Measurements from ENCODE around the gene MT1M. TPM values are rescaled to one million over a fixed set of nuclear protein-coding genes. Genes with fewer than 3 reads are reported as not detected.
A peak's percentile ranks its signal among the peaks of the same experiment; 100 is the strongest.

The MT1M gene
- total and polyA plus RNA-seq, 9 donors, result 0.34 to 2.4 (median 0.63) TPM

DNA sequence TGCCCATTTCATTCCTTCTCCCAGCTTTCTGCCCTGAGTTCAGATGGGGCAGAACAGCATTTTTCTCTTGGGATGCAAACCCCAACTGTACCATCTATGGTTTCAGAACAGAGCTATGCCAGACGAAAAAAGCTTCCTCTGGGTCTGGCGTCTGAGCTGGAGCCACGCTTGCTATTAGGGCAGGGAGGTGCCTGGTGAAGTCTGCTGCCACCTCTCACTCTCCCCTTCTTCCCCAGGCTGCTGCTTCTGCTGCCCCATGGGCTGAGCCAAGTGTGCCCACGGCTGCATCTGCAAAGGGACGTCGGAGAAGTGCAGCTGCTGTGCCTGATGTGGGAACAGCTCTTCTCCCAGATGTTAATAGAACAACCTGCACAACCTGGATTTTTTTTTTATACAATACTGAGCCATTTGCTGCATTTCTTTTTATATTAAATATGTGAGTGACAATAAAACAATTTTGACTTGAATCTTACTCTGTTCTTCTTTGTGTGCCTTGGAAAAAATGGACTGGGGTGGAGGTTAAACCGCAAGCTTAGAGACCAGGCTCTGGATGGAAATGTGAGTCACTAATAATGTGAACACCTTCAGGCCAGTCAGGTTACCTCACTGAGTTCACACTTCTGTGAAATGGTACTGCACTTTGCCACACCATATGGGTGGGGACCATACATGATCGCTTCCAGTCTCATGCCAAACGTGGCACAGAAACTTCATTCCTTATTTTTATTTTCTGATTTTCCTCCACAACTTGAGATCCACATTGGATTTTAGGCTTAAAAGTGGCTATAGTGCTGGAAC is 4.4 kb downstream of the MT1M start:
- Histone ChIP-seq H3K9me3 (replicated peaks; ENCODE audit: control insufficient read depth, low read depth, low read length) (no peaks in the 10 kb centered on the region), H3K27me3 (ENCODE audit: control insufficient read depth, insufficient read depth, low read length) (peaks cover 94% of the 10 kb centered on the region), H3K36me3 (ENCODE audit: control insufficient read depth, insufficient read depth, low read length) (no peaks in the 10 kb centered on the region), H3K4me3 (ENCODE audit: low read length) (no peak overlapping the region), H3K4me1 (ENCODE audit: control insufficient read depth, insufficient read depth, low read length) (peaks cover 28% of the 10 kb centered on the region), H3K27ac (ENCODE audit: low read length) (no peak overlapping the region)
- 20% methylated on average over 1 of the region's 9 CpGs for WGBS (ENCODE audit: insufficient coverage)
- no peak for DNase-seq

GRCh38 chr16:56637814-56638750 is 5.6 kb downstream of the MT1M start, which contains the start of gene MT1A:
TSS of gene MT1A (plus strand) at chr16:56638666. CDS start at chr16:56638739, 73 bp downstream.
- DNase-seq, result peak; percentile 72
- 2% methylated on average over 61 of the region's 68 CpGs for WGBS (ENCODE audit: insufficient coverage)
- Histone ChIP-seq H3K4me1 (ENCODE audit: control insufficient read depth, insufficient read depth, low read length) (peaks cover 19% of the 10 kb centered on the region), H3K27me3 (ENCODE audit: control insufficient read depth, insufficient read depth, low read length) (peaks cover 93% of the 10 kb centered on the region), H3K36me3 (ENCODE audit: control insufficient read depth, insufficient read depth, low read length) (no peaks in the 10 kb centered on the region), H3K4me3 (ENCODE audit: low read length) (peak within 1 kb of the TSS; percentile 46), H3K9me3 (replicated peaks; ENCODE audit: control insufficient read depth, low read depth, low read length) (no peaks in the 10 kb centered on the region), H3K27ac (ENCODE audit: low read length) (no peak within 1 kb of the TSS)

GRCh38 chr16:56639045-56639444 is 6.6 kb downstream of the MT1M start:
- no CpG with 5 or more reads among the region's 1 CpG for WGBS (ENCODE audit: insufficient coverage)
- peaks cover 95% of the 10 kb centered on the region for H3K27me3 ChIP-seq (ENCODE audit: control insufficient read depth, insufficient read depth, low read length)
- no peak overlapping the region for H3K27ac ChIP-seq (ENCODE audit: low read length)

DNA sequence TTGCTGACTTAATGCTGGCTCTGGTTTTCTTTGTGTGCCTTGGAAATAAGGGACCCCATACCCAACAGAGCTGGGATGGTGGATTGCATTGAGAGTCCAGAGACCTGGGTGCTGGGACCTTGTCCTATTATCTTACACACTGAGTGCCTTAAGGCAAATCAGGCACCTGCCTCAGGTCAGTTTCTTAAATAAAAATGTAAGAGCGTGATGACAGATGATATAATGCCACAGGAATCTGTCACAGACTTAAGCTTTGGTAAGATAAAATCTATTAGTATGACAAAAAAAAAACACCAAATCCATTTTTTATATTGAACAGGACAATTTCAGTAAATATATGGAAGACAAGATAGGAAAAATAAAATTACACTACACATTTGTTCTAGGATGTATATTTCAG is 7.6 kb downstream of the MT1M start:
- H3K27me3 ChIP-seq (ENCODE audit: control insufficient read depth, insufficient read depth, low read length), result peaks cover 95% of the 10 kb centered on the region
- H3K36me3 ChIP-seq (ENCODE audit: control insufficient read depth, insufficient read depth, low read length), result no peaks in the 10 kb centered on the region
- peaks cover 25% of the 10 kb centered on the region for H3K4me1 ChIP-seq (ENCODE audit: control insufficient read depth, insufficient read depth, low read length)
- DNase-seq, result no peak
- no peak overlapping the region for H3K4me3 ChIP-seq (ENCODE audit: low read length)
- H3K9me3 ChIP-seq (replicated peaks; ENCODE audit: control insufficient read depth, low read depth, low read length), result no peaks in the 10 kb centered on the region
- no peak overlapping the region for H3K27ac ChIP-seq (ENCODE audit: low read length)
- no CpG with 5 or more reads among the region's 1 CpG for whole genome bisulfite sequencing (ENCODE audit: insufficient coverage)

More at GRCh38 chr16:56639045-56639444, 6.6 kb downstream of the MT1M start:
- no peak for DNase-seq
- no peak overlapping the region for H3K4me3 ChIP-seq (ENCODE audit: low read length)
- no peaks in the 10 kb centered on the region for H3K36me3 ChIP-seq (ENCODE audit: control insufficient read depth, insufficient read depth, low read length)
- H3K9me3 ChIP-seq (replicated peaks; ENCODE audit: control insufficient read depth, low read depth, low read length), result no peaks in the 10 kb centered on the region
- peaks cover 26% of the 10 kb centered on the region for H3K4me1 ChIP-seq (ENCODE audit: control insufficient read depth, insufficient read depth, low read length)

DNA sequence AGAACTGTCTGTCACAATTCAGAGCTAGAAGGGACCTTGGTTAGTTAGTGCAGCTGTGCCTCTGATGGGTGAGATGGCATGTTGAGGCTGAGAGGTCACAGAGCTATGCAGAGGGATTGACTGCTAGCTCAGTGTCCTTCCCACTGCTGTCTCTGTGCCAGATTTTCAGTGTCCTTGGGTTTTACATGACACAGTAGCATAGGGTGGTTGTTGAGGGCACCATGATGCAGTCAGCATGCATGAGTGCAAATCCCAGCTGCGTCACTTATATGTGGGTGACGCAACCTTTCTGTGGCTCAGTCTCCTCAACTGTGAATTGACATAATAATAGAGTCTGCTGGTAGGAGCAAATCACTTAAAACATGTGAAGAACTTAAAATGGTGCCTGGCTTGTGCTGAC is 8.7 kb downstream of the MT1M start:
- Histone ChIP-seq H3K4me1 (ENCODE audit: control insufficient read depth, insufficient read depth, low read length) (peaks cover 22% of the 10 kb centered on the region), H3K27ac (ENCODE audit: low read length) (no peak overlapping the region), H3K36me3 (ENCODE audit: control insufficient read depth, insufficient read depth, low read length) (no peaks in the 10 kb centered on the region), H3K9me3 (replicated peaks; ENCODE audit: control insufficient read depth, low read depth, low read length) (no peaks in the 10 kb centered on the region), H3K27me3 (ENCODE audit: control insufficient read depth, insufficient read depth, low read length) (peaks cover 95% of the 10 kb centered on the region), H3K4me3 (ENCODE audit: low read length) (no peak overlapping the region)
- no peak for DNase-seq
- WGBS (ENCODE audit: insufficient coverage), result 100% methylated on average over 1 of the region's 2 CpGs

GRCh38 chr16:56643080-56643778 is 10.8 kb downstream of the MT1M start:
- Histone ChIP-seq H3K27ac (ENCODE audit: low read length) (no peak overlapping the region), H3K36me3 (ENCODE audit: control insufficient read depth, insufficient read depth, low read length) (no peaks in the 10 kb centered on the region), H3K4me3 (ENCODE audit: low read length) (no peak overlapping the region), H3K9me3 (replicated peaks; ENCODE audit: control insufficient read depth, low read depth, low read length) (no peaks in the 10 kb centered on the region), H3K4me1 (ENCODE audit: control insufficient read depth, insufficient read depth, low read length) (peaks cover 17% of the 10 kb centered on the region), H3K27me3 (ENCODE audit: control insufficient read depth, insufficient read depth, low read length) (peaks cover 90% of the 10 kb centered on the region)
- WGBS (ENCODE audit: insufficient coverage), result 3% methylated on average over 35 of the region's 42 CpGs
- DNase-seq, result peak; percentile 22

DNA sequence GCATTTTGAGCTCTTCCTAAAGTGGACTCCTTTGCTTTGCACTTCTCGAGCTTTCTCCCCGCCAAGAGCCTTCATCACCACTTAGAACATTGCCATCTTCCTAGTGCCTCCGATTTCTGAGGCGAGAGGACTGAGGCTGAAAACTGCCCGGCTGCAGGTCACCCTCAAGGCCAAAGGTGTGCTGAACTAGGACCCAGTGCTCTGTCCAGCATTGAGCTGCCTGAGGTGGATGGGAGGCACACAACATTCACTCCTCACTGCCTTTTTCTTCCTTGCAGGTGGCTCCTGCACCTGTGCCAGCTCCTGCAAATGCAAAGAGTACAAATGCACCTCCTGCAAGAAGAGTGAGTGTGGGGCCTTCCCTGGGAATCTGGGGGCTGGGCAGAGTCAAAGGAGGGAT is 11.4 kb downstream of the MT1M start:
- Histone ChIP-seq H3K4me3 (ENCODE audit: low read length) (no peak overlapping the region), H3K27me3 (ENCODE audit: control insufficient read depth, insufficient read depth, low read length) (peaks cover 90% of the 10 kb centered on the region), H3K9me3 (replicated peaks; ENCODE audit: control insufficient read depth, low read depth, low read length) (no peaks in the 10 kb centered on the region), H3K27ac (ENCODE audit: low read length) (no peak overlapping the region), H3K4me1 (ENCODE audit: control insufficient read depth, insufficient read depth, low read length) (peaks cover 12% of the 10 kb centered on the region), H3K36me3 (ENCODE audit: control insufficient read depth, insufficient read depth, low read length) (no peaks in the 10 kb centered on the region)
- no CpG with 5 or more reads among the region's 5 CpGs for WGBS (ENCODE audit: insufficient coverage)
- DNase-seq, result no peak

GRCh38 chr16:56645311-56645710 is 12.9 kb downstream of the MT1M start:
- Histone ChIP-seq H3K27me3 (ENCODE audit: control insufficient read depth, insufficient read depth, low read length) (peaks cover 87% of the 10 kb centered on the region), H3K9me3 (replicated peaks; ENCODE audit: control insufficient read depth, low read depth, low read length) (no peaks in the 10 kb centered on the region), H3K4me3 (ENCODE audit: low read length) (no peak overlapping the region), H3K4me1 (ENCODE audit: control insufficient read depth, insufficient read depth, low read length) (peaks cover 9% of the 10 kb centered on the region), H3K36me3 (ENCODE audit: control insufficient read depth, insufficient read depth, low read length) (no peaks in the 10 kb centered on the region), H3K27ac (ENCODE audit: low read length) (no peak overlapping the region)
- DNase-seq, result no peak
- WGBS (ENCODE audit: insufficient coverage), result no CpG with 5 or more reads among the region's 1 CpG

- no peaks in the 10 kb centered on the region for H3K9me3 ChIP-seq (replicated peaks; ENCODE audit: control insufficient read depth, low read depth, low read length)
These were observed 13.4 kb downstream of the MT1M start for GRCh38 chr16:56645838-56646237.

More at GRCh38 chr16:56645838-56646237, 13.4 kb downstream of the MT1M start:
- no peak overlapping the region for H3K27ac ChIP-seq (ENCODE audit: low read length)
- WGBS (ENCODE audit: insufficient coverage), result no CpG with 5 or more reads among the region's 1 CpG
- no peaks in the 10 kb centered on the region for H3K36me3 ChIP-seq (ENCODE audit: control insufficient read depth, insufficient read depth, low read length)
- H3K27me3 ChIP-seq (ENCODE audit: control insufficient read depth, insufficient read depth, low read length), result peaks cover 84% of the 10 kb centered on the region
- no peak overlapping the region for H3K4me3 ChIP-seq (ENCODE audit: low read length)
- H3K4me1 ChIP-seq (ENCODE audit: control insufficient read depth, insufficient read depth, low read length), result peaks cover 9% of the 10 kb centered on the region
- DNase-seq, result no peak
